HepG2 (cell line): ENCODE results near the gene PSMD3. TPM values are rescaled to one million over a fixed set of nuclear protein-coding genes. Genes with fewer than 3 reads are reported as not detected.

ENCODE experiments used
- ATAC-seq: fragments of 200-7000 bp; cut with Tn5 transposase; 3 replicates; pipeline ENCODE4 v1.9.1; 2020; ENCODE audit warnings: mild to moderate bottlenecking, moderate library complexity
- BruUV-seq: library from RNA; stranded (reverse); fragments of 400-500 nt; replicated peaks from 2 replicates; lab custom pipeline; 2021; lab: Mats Ljungman, UMichigan
- CTCF ChIA-PET: fragments of 300-600 bp; formaldehyde crosslinking; extraction: SDS; loops from one replicate; lab custom pipeline; 2021; ENCODE audit warnings: low total read pairs, inconsistent platforms, low intra/inter-chr PET ratio; lab: Yijun Ruan, JAX
- POLR2A ChIA-PET: fragments of 350-600 bp; sonication (Branson Sonifier 250); formaldehyde crosslinking; loops from one replicate; lab custom pipeline; 2020; ENCODE audit warnings: antibody characterized with exemption, inconsistent platforms; lab: Yijun Ruan, JAX
- DNase-seq: peaks from one replicate; pipeline ENCODE4 v3.0.0-alpha.2; 2015; ENCODE audit warnings: low spot score
- FAIRE-seq: peaks from 3 replicates; lab custom pipeline; 2011; peaks lifted over from hg19 to GRCh38; lab: Jason Lieb, UNC
- H2AFZ ChIP-seq: one replicate; pipeline ENCODE4 v1.6.1; 2011; ENCODE audit warnings: low read length, inconsistent platforms
- H3K27ac ChIP-seq: fragments of 300-600 bp; 3 replicates; pipeline ENCODE4 v1.8.0; 2011; ENCODE audit warnings: mixed run types, mild to moderate bottlenecking, mixed read lengths, low read length, inconsistent platforms; ENCODE audit not compliant: insufficient read depth; ENCODE audit errors: extremely low read length
- H3K27me3 ChIP-seq, 2 experiments: fragments of 200-600 bp in 1 of 2; 2 replicates in 1 of 2; 3 replicates in 1 of 2; pipeline versions ENCODE4 v1.6.0 to v1.8.0; 2011; ENCODE audit warnings: low read length in 2 of 2, mild to moderate bottlenecking in 2 of 2, moderate library complexity in 2 of 2, inconsistent platforms in 1 of 2; ENCODE audit not compliant: insufficient read depth in 2 of 2, control insufficient read depth in 1 of 2
- H3K36me3 ChIP-seq, 2 experiments: fragments of 200-600 bp in 1 of 2; replicated peaks in 1 of 2; 2 replicates in 1 of 2; 3 replicates in 1 of 2; pipeline versions ENCODE4 v1.5.1 to v1.8.0; 2011; ENCODE audit warnings: low read length in 2 of 2, inconsistent platforms in 1 of 2; ENCODE audit not compliant: insufficient read depth in 2 of 2, control insufficient read depth in 1 of 2
- H3K4me1 ChIP-seq: 2 replicates; pipeline ENCODE4 v1.5.1; 2012; ENCODE audit warnings: low read length, inconsistent platforms; ENCODE audit not compliant: insufficient read depth
- H3K4me2 ChIP-seq: 2 replicates; pipeline ENCODE4 v1.6.0; 2011; ENCODE audit warnings: low read depth, low read length, inconsistent platforms
- H3K4me3 ChIP-seq, 3 experiments: fragments of 200-600 bp in 1 of 3; sonication (generic), shearing (Covaris generic) in 1 of 3; replicated peaks in 1 of 3; 2 replicates each; pipeline ENCODE4 v1.5.1; 2011 to 2016; ENCODE audit warnings: low read length in 3 of 3, inconsistent platforms in 2 of 3, low read depth in 2 of 3, mild to moderate bottlenecking in 2 of 3, control low read depth in 1 of 3, mixed read lengths in 1 of 3; ENCODE audit not compliant: insufficient read depth in 1 of 3
- H3K79me2 ChIP-seq: one replicate; pipeline ENCODE4 v1.6.1; 2011; ENCODE audit warnings: low read length, inconsistent platforms; ENCODE audit not compliant: insufficient read depth
- H3K9ac ChIP-seq: 2 replicates; pipeline ENCODE4 v1.6.0; 2011; ENCODE audit warnings: mild to moderate bottlenecking, low read depth, low read length, inconsistent platforms; ENCODE audit not compliant: insufficient read depth
- H3K9me3 ChIP-seq: 2 replicates; pipeline ENCODE4 v1.5.1; 2012; ENCODE audit warnings: mild to moderate bottlenecking, low read length
- H4K20me1 ChIP-seq: 2 replicates; pipeline ENCODE4 v1.6.0; 2011; ENCODE audit warnings: inconsistent platforms, mild to moderate bottlenecking, low read length, moderate library complexity; ENCODE audit not compliant: insufficient read depth
- RFXANK ChIP-seq: IDR thresholded peaks from 2 replicates; pipeline ENCODE4 v1.6.1; 2016
- ZNF558 ChIP-seq: sonication (generic); formaldehyde crosslinking; IDR thresholded peaks from 2 replicates; pipeline ENCODE4 v1.9.0; 2022; ENCODE audit warnings: mild to moderate bottlenecking, missing genetic modification reagents, borderline replicate concordance
- ZNF781 ChIP-seq: sonication (generic); formaldehyde crosslinking; IDR thresholded peaks from 2 replicates; pipeline ENCODE4 v1.5.1; 2020; ENCODE audit warnings: borderline replicate concordance, mild to moderate bottlenecking, missing genetic modification reagents; ENCODE audit errors: not compliant biosample characterization
- ZNF891 ChIP-seq: sonication (generic); formaldehyde crosslinking; IDR thresholded peaks from 2 replicates; pipeline ENCODE4 v1.5.0; 2020; ENCODE audit warnings: mild to moderate bottlenecking, missing genetic modification reagents
- WGBS: methylation state at CpG from one replicate; pipeline ENCODE4 v1.1.6; 2017; ENCODE audit warnings: low lambda C conversion rate; 5-methylcytosine and 5-hydroxymethylcytosine counted together
- in situ Hi-C: cut with HindIII; loops from 2 replicates; pipeline ENCODE4 v1.10.0; 2017; ENCODE audit warnings: low pct_unique_long_range_greater_than_20kb; ENCODE audit not compliant: extremely low pct_ligation_motif_present
- intact Hi-C: fragments of 100-400 bp; cut with micrococcal nuclease; formaldehyde crosslinking; loops from one replicate; pipeline ENCODE4 v1.10.0; 2022; ENCODE audit not compliant: unreplicated experiment
- polyA plus RNA-seq, 8 experiments: library from polyadenylated mRNA; depleted of rRNA in 3 of 8; stranded (reverse) in 7 of 8; unstranded in 1 of 8; fragments of >200 nt; fragmentation: Illumina TruSeq in 4 of 8; extraction: Trizol in 4 of 8; gene quantifications; 2 replicates each; pipeline versions ENCODE4 v1.2.1 to v1.2.3, GENCODE V29; 2011 to 2016; ENCODE audit warnings: low read depth in 4 of 8, missing spikeins in 1 of 8, mixed read lengths in 1 of 8; ENCODE audit not compliant: insufficient read depth in 1 of 8
- total RNA-seq, 5 experiments: library from RNA; depleted of rRNA; stranded (reverse); fragments of >200 nt; fragmentation: Illumina TruSeq; extraction: Trizol; gene quantifications; 2 replicates each; pipeline ENCODE4 v1.2.3, GENCODE V29; 2016; ENCODE audit warnings: low read depth in 1 of 5
- TF ChIP-seq, protein P1 (sequence below): sonication (generic); formaldehyde crosslinking; conservative IDR thresholded peaks from 2 replicates; pipeline ENCODE4 v1.8.1; 2023; ENCODE audit warnings: missing genetic modification reagents
- TF ChIP-seq, protein P2 (sequence below): sonication (generic); formaldehyde crosslinking; IDR thresholded peaks from 2 replicates; pipeline ENCODE4 v1.8.1; 2023; ENCODE audit warnings: missing genetic modification reagents, mild to moderate bottlenecking, borderline replicate concordance
- TF ChIP-seq, protein P3 (sequence below): sonication (generic); formaldehyde crosslinking; IDR thresholded peaks from 2 replicates; pipeline ENCODE4 v1.4.0; 2020; ENCODE audit warnings: missing genetic modification reagents, borderline replicate concordance
- TF ChIP-seq, protein P4 (sequence below): sonication (generic); formaldehyde crosslinking; IDR thresholded peaks from 2 replicates; pipeline ENCODE4 v1.4.0; 2020; ENCODE audit warnings: mild to moderate bottlenecking, missing genetic modification reagents, borderline replicate concordance
- TF ChIP-seq, protein P5 (sequence below): IDR thresholded peaks from 2 replicates; pipeline ENCODE4 v1.6.1; 2016; ENCODE audit warnings: missing biosample characterization, missing genetic modification reagents, low read depth

The PSMD3 gene
- total and polyA plus RNA-seq, 2 of the 13 experiments (the other 11 are each of a cell fraction or from before 2014, with no cell fraction given): 97.4 to 146 TPM

DNA sequence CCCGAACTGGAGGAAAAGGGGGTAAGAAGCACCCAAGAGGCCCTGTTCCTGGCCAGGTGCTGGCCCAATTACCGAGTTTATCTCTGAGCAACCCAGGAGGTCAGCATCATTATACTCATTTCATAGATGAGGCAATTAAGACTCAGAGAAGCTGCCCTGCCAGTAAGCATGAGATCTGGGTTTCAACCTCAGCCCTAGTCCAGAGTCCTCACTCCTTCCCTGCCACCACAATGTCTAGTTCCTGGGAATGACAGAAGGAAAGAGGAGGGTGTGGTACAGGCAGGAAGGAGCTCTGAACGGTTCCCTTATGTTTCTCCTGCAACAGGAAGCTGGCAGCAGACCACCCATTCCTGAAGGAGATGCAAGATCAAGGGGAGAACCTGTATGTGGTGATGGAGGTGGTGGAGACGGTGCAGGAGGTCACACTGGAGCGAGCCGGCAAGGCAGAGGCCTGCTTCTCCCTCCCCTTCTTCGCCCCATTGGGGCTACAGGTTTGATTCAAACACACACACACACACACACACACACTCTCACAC is 10.4 kb upstream of the PSMD3 start:
- BruUV-seq: no TSS peak
- Histone ChIP-seq H3K9me3 (no peaks in the 10 kb centered on the region), H3K4me3 (no peak overlapping the region), H3K36me3 (no peaks in the 10 kb centered on the region), H2AFZ (no peak overlapping the region), H3K79me2 (no peaks in the 10 kb centered on the region), H3K27me3 (peaks cover 6 to 69% of the 10 kb centered on the region in 2 experiments; a peak in 3 of 5 replicates), H4K20me1 (no peaks in the 10 kb centered on the region), H3K27ac (no peak overlapping the region), H3K9ac (no peak overlapping the region), H3K4me2 (no peak overlapping the region), H3K4me1 (no peaks in the 10 kb centered on the region)
- in situ Hi-C loops (loop anchor here (5.0 kb wide), 1 partner anchor 48 kb away; no protein-coding TSS in a partner anchor), intact Hi-C loops (no loop called here)
- 17% methylated on average over 7 of the region's 7 CpGs for WGBS
- FAIRE-seq: no peak
- ChIA-PET CTCF (no interaction called here), POLR2A (interaction anchor here (1.0 kb wide), 1 partner anchor 10 kb away, joined by 3 read pairs; the partner anchor contains the start of gene PSMD3)
- ATAC-seq: no peak
- no peak for DNase-seq
- TF ChIP-seq, protein P1, sequence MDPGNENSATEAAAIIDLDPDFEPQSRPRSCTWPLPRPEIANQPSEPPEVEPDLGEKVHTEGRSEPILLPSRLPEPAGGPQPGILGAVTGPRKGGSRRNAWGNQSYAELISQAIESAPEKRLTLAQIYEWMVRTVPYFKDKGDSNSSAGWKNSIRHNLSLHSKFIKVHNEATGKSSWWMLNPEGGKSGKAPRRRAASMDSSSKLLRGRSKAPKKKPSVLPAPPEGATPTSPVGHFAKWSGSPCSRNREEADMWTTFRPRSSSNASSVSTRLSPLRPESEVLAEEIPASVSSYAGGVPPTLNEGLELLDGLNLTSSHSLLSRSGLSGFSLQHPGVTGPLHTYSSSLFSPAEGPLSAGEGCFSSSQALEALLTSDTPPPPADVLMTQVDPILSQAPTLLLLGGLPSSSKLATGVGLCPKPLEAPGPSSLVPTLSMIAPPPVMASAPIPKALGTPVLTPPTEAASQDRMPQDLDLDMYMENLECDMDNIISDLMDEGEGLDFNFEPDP (CRISPR knock-in tag): no peak
- TF ChIP-seq ZNF891 (CRISPR knock-in tag) (no peak), RFXANK (CRISPR knock-in tag) (no peak), ZNF558 (CRISPR knock-in tag) (no peak), ZNF781 (no peak)
- TF ChIP-seq, protein P2, sequence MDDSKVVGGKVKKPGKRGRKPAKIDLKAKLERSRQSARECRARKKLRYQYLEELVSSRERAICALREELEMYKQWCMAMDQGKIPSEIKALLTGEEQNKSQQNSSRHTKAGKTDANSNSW (CRISPR knock-in tag): no peak
- TF ChIP-seq, protein P3, sequence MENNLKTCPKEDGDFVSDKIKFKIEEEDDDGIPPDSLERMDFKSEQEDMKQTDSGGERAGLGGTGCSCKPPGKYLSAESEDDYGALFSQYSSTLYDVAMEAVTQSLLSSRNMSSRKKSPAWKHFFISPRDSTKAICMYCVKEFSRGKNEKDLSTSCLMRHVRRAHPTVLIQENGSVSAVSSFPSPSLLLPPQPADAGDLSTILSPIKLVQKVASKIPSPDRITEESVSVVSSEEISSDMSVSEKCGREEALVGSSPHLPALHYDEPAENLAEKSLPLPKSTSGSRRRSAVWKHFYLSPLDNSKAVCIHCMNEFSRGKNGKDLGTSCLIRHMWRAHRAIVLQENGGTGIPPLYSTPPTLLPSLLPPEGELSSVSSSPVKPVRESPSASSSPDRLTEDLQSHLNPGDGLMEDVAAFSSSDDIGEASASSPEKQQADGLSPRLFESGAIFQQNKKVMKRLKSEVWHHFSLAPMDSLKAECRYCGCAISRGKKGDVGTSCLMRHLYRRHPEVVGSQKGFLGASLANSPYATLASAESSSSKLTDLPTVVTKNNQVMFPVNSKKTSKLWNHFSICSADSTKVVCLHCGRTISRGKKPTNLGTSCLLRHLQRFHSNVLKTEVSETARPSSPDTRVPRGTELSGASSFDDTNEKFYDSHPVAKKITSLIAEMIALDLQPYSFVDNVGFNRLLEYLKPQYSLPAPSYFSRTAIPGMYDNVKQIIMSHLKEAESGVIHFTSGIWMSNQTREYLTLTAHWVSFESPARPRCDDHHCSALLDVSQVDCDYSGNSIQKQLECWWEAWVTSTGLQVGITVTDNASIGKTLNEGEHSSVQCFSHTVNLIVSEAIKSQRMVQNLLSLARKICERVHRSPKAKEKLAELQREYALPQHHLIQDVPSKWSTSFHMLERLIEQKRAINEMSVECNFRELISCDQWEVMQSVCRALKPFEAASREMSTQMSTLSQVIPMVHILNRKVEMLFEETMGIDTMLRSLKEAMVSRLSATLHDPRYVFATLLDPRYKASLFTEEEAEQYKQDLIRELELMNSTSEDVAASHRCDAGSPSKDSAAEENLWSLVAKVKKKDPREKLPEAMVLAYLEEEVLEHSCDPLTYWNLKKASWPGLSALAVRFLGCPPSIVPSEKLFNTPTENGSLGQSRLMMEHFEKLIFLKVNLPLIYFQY: no peak
- TF ChIP-seq, protein P4, sequence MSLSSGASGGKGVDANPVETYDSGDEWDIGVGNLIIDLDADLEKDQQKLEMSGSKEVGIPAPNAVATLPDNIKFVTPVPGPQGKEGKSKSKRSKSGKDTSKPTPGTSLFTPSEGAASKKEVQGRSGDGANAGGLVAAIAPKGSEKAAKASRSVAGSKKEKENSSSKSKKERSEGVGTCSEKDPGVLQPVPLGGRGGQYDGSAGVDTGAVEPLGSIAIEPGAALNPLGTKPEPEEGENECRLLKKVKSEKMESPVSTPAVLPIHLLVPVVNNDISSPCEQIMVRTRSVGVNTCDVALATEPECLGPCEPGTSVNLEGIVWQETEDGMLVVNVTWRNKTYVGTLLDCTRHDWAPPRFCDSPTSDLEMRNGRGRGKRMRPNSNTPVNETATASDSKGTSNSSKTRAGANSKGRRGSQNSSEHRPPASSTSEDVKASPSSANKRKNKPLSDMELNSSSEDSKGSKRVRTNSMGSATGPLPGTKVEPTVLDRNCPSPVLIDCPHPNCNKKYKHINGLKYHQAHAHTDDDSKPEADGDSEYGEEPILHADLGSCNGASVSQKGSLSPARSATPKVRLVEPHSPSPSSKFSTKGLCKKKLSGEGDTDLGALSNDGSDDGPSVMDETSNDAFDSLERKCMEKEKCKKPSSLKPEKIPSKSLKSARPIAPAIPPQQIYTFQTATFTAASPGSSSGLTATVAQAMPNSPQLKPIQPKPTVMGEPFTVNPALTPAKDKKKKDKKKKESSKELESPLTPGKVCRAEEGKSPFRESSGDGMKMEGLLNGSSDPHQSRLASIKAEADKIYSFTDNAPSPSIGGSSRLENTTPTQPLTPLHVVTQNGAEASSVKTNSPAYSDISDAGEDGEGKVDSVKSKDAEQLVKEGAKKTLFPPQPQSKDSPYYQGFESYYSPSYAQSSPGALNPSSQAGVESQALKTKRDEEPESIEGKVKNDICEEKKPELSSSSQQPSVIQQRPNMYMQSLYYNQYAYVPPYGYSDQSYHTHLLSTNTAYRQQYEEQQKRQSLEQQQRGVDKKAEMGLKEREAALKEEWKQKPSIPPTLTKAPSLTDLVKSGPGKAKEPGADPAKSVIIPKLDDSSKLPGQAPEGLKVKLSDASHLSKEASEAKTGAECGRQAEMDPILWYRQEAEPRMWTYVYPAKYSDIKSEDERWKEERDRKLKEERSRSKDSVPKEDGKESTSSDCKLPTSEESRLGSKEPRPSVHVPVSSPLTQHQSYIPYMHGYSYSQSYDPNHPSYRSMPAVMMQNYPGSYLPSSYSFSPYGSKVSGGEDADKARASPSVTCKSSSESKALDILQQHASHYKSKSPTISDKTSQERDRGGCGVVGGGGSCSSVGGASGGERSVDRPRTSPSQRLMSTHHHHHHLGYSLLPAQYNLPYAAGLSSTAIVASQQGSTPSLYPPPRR (CRISPR knock-in tag): no peak
- TF ChIP-seq, protein P5, sequence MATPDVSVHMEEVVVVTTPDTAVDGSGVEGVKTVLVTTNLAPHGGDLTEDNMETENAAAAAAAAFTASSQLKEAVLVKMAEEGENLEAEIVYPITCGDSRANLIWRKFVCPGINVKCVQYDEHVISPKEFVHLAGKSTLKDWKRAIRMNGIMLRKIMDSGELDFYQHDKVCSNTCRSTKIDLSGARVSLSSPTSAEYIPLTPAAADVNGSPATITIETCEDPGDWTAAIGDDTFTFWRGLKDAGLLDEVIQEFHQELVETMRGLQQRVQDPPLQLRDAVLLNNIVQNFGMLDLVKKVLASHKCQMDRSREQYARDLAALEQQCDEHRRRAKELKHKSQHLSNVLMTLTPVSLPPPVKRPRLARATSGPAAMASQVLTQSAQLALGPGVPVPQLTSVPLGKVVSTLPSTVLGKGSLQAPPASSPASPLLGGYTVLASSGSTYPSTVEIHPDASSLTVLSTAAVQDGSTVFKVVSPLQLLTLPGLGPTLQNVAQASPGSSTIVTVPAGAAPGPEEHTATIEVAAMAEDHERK (CRISPR knock-in tag): no peak
